Panc1 (cell line): ENCODE results near the gene ADGRG3.

Experiments used
- POLR2AphosphoS5 ChIP-seq: IDR thresholded peaks from 2 replicates; pipeline ENCODE4 v1.6.1; 2012; ENCODE audit warnings: mild to moderate bottlenecking, low read depth, low read length, moderate library complexity
- SIN3A ChIP-seq: IDR thresholded peaks from 2 replicates; pipeline ENCODE4 v1.6.1; 2012; ENCODE audit warnings: low read depth, mild to moderate bottlenecking, low read length, moderate library complexity, borderline replicate concordance; ENCODE audit not compliant: insufficient read depth
- TF ChIP-seq, protein P1 (sequence below): fragments of 450-650 bp; IDR thresholded peaks from 2 replicates; pipeline ENCODE4 v1.5.1; 2017; ENCODE audit warnings: mild to moderate bottlenecking
- TF ChIP-seq, protein P2 (sequence below), 2 experiments: IDR thresholded peaks; 2 replicates each; pipeline ENCODE4 v1.6.1; 2011 to 2012; ENCODE audit warnings: low read depth in 2 of 2, control low read depth in 1 of 2, low read length in 1 of 2, mild to moderate bottlenecking in 1 of 2, moderate library complexity in 1 of 2; ENCODE audit not compliant: insufficient read depth in 1 of 2

DNA sequence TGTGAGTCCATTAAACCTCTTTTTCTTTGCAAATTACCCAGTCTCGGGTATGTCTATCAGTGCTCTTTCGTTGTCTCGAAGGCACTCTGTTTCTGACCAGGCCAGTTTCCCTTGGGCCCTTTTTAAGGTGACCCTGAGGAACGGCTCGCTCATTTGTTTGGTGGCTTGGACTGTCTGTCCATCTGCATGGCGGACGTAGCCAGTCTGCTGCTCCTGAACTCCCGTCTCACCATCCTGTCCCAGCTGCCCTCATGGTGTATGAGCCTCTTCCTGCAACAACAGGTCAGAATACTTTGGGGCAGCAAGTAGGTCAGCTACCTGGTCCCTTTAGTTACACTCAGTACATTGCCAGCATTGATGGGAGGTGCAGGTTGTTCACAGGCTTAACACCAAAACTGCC lies 45.5 kb downstream of the ADGRG3 start:
- no peak for TF ChIP-seq POLR2AphosphoS5
- TF ChIP-seq, protein P1, sequence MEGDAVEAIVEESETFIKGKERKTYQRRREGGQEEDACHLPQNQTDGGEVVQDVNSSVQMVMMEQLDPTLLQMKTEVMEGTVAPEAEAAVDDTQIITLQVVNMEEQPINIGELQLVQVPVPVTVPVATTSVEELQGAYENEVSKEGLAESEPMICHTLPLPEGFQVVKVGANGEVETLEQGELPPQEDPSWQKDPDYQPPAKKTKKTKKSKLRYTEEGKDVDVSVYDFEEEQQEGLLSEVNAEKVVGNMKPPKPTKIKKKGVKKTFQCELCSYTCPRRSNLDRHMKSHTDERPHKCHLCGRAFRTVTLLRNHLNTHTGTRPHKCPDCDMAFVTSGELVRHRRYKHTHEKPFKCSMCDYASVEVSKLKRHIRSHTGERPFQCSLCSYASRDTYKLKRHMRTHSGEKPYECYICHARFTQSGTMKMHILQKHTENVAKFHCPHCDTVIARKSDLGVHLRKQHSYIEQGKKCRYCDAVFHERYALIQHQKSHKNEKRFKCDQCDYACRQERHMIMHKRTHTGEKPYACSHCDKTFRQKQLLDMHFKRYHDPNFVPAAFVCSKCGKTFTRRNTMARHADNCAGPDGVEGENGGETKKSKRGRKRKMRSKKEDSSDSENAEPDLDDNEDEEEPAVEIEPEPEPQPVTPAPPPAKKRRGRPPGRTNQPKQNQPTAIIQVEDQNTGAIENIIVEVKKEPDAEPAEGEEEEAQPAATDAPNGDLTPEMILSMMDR, result no peak
- TF ChIP-seq, protein P2, sequence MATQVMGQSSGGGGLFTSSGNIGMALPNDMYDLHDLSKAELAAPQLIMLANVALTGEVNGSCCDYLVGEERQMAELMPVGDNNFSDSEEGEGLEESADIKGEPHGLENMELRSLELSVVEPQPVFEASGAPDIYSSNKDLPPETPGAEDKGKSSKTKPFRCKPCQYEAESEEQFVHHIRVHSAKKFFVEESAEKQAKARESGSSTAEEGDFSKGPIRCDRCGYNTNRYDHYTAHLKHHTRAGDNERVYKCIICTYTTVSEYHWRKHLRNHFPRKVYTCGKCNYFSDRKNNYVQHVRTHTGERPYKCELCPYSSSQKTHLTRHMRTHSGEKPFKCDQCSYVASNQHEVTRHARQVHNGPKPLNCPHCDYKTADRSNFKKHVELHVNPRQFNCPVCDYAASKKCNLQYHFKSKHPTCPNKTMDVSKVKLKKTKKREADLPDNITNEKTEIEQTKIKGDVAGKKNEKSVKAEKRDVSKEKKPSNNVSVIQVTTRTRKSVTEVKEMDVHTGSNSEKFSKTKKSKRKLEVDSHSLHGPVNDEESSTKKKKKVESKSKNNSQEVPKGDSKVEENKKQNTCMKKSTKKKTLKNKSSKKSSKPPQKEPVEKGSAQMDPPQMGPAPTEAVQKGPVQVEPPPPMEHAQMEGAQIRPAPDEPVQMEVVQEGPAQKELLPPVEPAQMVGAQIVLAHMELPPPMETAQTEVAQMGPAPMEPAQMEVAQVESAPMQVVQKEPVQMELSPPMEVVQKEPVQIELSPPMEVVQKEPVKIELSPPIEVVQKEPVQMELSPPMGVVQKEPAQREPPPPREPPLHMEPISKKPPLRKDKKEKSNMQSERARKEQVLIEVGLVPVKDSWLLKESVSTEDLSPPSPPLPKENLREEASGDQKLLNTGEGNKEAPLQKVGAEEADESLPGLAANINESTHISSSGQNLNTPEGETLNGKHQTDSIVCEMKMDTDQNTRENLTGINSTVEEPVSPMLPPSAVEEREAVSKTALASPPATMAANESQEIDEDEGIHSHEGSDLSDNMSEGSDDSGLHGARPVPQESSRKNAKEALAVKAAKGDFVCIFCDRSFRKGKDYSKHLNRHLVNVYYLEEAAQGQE (IDR thresholded peaks at IDR 0.05; ENCODE audit: insufficient read depth in 1 of 2, low read depth in 2 of 2, low read length in 1 of 2), result no peak
- no peak for TF ChIP-seq SIN3A
